Stomach (tissue), 9 donors: ENCODE data around the gene TMEM207. TPM values are rescaled to one million over a fixed set of nuclear protein-coding genes. Genes with fewer than 3 reads are reported as not detected.

ENCODE experiments used
- DNase-seq, 2 donors: peaks; one replicate each; pipeline versions ENCODE4 v3.0.0 to v3.0.0-alpha.2; 2013 to 2019
- H3K27ac ChIP-seq, 5 donors: fragments of 200-600 bp in 4 of 5; sonication (generic) in 4 of 5; one replicate each; pipeline ENCODE4 v1.5.1; 2013 to 2019; ENCODE audit warnings: mild to moderate bottlenecking in 1 of 5, moderate library complexity in 1 of 5
- H3K27me3 ChIP-seq, 3 donors: fragments of 200-600 bp; sonication (generic); one replicate each; pipeline ENCODE4 v1.5.1; 2017 to 2019; ENCODE audit warnings: mixed run types in 1 of 3
- H3K36me3 ChIP-seq, 4 donors: fragments of 200-600 bp; sonication (generic); 1 replicate in 3 of 4; 2 replicates in 1 of 4; pipeline ENCODE4 v1.5.1; 2016 to 2019
- H3K4me1 ChIP-seq, 4 donors: fragments of 200-600 bp; sonication (generic); one replicate each; pipeline ENCODE4 v1.5.1; 2016 to 2019
- H3K4me3 ChIP-seq, 4 donors: fragments of 200-600 bp; sonication (generic) in 3 of 4; one replicate each; pipeline ENCODE4 v1.5.1; 2016 to 2019; ENCODE audit warnings: mild to moderate bottlenecking in 1 of 4
- H3K9me3 ChIP-seq, 4 donors: fragments of 200-600 bp; sonication (generic); one replicate each; pipeline ENCODE4 v1.5.1; 2016 to 2019
- CTCF ChIP-seq, 7 experiments: fragments of 450-650 bp in 4 of 7; fragments of 200-600 bp in 3 of 7; sonication (generic) in 3 of 7; IDR thresholded peaks; one replicate each; pipeline ENCODE4 v1.5.1; 2016 to 2019; ENCODE audit warnings: antibody characterized with exemption in 7 of 7, control low read depth in 2 of 7, mild to moderate bottlenecking in 1 of 7
- EP300 ChIP-seq: sonication (generic); formaldehyde crosslinking; IDR thresholded peaks from one replicate; pipeline ENCODE4 v1.6.1; 2017; ENCODE audit warnings: antibody characterized with exemption
- POLR2A ChIP-seq, 4 donors: fragments of 450-650 bp; IDR thresholded peaks; one replicate each; pipeline ENCODE4 v1.6.1; 2016; ENCODE audit warnings: antibody characterized with exemption in 4 of 4, control low read depth in 2 of 4, mild to moderate bottlenecking in 1 of 4, moderate library complexity in 1 of 4
- POLR2AphosphoS5 ChIP-seq, 3 donors: sonication (generic); formaldehyde crosslinking; IDR thresholded peaks; one replicate each; pipeline ENCODE4 v1.6.1; 2016; ENCODE audit warnings: antibody characterized with exemption in 3 of 3
- WGBS, 5 donors: extraction: QIAGEN DNeasy Blood & Tissue Kit in 3 of 5; methylation state at CpG; one replicate each; pipeline versions ENCODE4 v1.1.5 to v1.1.7; 2013 to 2018; 5-methylcytosine and 5-hydroxymethylcytosine counted together
- intact Hi-C: fragments of 100-400 bp; cut with DNase I; formaldehyde crosslinking; loops from one replicate; pipeline ENCODE4 v1.15.1; 2023; ENCODE audit warnings: low total_unique reads
- polyA plus RNA-seq, 3 donors: library from polyadenylated mRNA; stranded (reverse); fragments of 200-250 nt; gene quantifications; one replicate each; pipeline ENCODE4 v1.2.3, GENCODE V29; 2013
- total RNA-seq, 5 donors: library from RNA; depleted of rRNA; stranded (reverse); fragments of >200 nt; gene quantifications; one replicate each; pipeline versions ENCODE4 v1.1.0 to v1.2.3, GENCODE V29; 2014 to 2016
- donor health status: healthy with polysubstance abuse.
- donor health status: Bipolar disorder and iron deficiency.
- donor health status: healthy.

TMEM207 gene
- total and polyA plus RNA-seq, 8 donors, result not detected

GRCh38 chr3:190495796-190496195 is 46.1 kb upstream of the TMEM207 start:
- WGBS, 5 donors, result 71 to 79% (median 79%) methylated on average over 5 of the region's 5 CpGs
- Histone ChIP-seq H3K4me3 (no peak overlapping the region), H3K9me3 (no peaks in the 10 kb centered on the region), H3K4me1 (no peaks in the 10 kb centered on the region), H3K27me3 (no peaks in the 10 kb centered on the region), H3K36me3 (no peaks in the 10 kb centered on the region), H3K27ac (no peak overlapping the region)
- DNase-seq, result no peak
- intact Hi-C loops, result no loop called here
- no peak for TF ChIP-seq POLR2AphosphoS5 (IDR thresholded peaks at IDR 0.05)
- no peak for TF ChIP-seq EP300
- TF ChIP-seq POLR2A (IDR thresholded peaks at IDR 0.05), result no peak
- TF ChIP-seq CTCF (IDR thresholded peaks at IDR 0.05), result no peak

- TF ChIP-seq POLR2A (IDR thresholded peaks at IDR 0.05) (no peak), POLR2AphosphoS5 (IDR thresholded peaks at IDR 0.05) (no peak), CTCF (IDR thresholded peaks at IDR 0.05) (no peak), EP300 (no peak)
- H3K4me3 ChIP-seq, result no peak overlapping the region
- intact Hi-C loops, result no loop called here
- H3K4me1 ChIP-seq, result no peaks in the 10 kb centered on the region
- no peak overlapping the region for H3K27ac ChIP-seq
- no peaks in the 10 kb centered on the region for H3K9me3 ChIP-seq
- H3K36me3 ChIP-seq, result no peaks in the 10 kb centered on the region
- H3K27me3 ChIP-seq, result no peaks in the 10 kb centered on the region
- no peak for DNase-seq
Observed at GRCh38 chr3:190495354-190495753, 45.7 kb upstream of the TMEM207 start.

GRCh38 chr3:190494907-190495306 is 45.2 kb upstream of the TMEM207 start:
- Histone ChIP-seq H3K4me1 (no peaks in the 10 kb centered on the region), H3K4me3 (no peak overlapping the region), H3K27me3 (no peaks in the 10 kb centered on the region), H3K36me3 (no peaks in the 10 kb centered on the region), H3K9me3 (no peaks in the 10 kb centered on the region), H3K27ac (no peak overlapping the region)
- TF ChIP-seq CTCF (IDR thresholded peaks at IDR 0.05) (no peak), EP300 (no peak)
- intact Hi-C loops, result no loop called here
- no peak for DNase-seq

- H3K4me1 ChIP-seq, result no peaks in the 10 kb centered on the region
- no peak for DNase-seq
- no peak overlapping the region for H3K4me3 ChIP-seq
- intact Hi-C loops, result no loop called here
- no peaks in the 10 kb centered on the region for H3K36me3 ChIP-seq
- 86 to 92% (median 87%) methylated on average over 4 of the region's 4 CpGs for WGBS, 5 donors
- no peaks in the 10 kb centered on the region for H3K9me3 ChIP-seq
- TF ChIP-seq EP300 (no peak), POLR2AphosphoS5 (IDR thresholded peaks at IDR 0.05) (no peak), POLR2A (IDR thresholded peaks at IDR 0.05) (no peak), CTCF (IDR thresholded peaks at IDR 0.05) (no peak)
- H3K27me3 ChIP-seq, result no peaks in the 10 kb centered on the region
- H3K27ac ChIP-seq, result no peak overlapping the region
Observed at GRCh38 chr3:190492966-190493365, 43.3 kb upstream of the TMEM207 start.

GRCh38 chr3:190492129-190492528 is 42.4 kb upstream of the TMEM207 start:
- no peak for TF ChIP-seq EP300
- TF ChIP-seq POLR2AphosphoS5 (IDR thresholded peaks at IDR 0.05), result no peak
- TF ChIP-seq CTCF (IDR thresholded peaks at IDR 0.05), result no peak
- TF ChIP-seq POLR2A (IDR thresholded peaks at IDR 0.05), result no peak
- no peaks in the 10 kb centered on the region for H3K36me3 ChIP-seq
- no peak overlapping the region for H3K27ac ChIP-seq
- H3K9me3 ChIP-seq, result no peaks in the 10 kb centered on the region
- no peaks in the 10 kb centered on the region for H3K4me1 ChIP-seq
- H3K27me3 ChIP-seq, result no peaks in the 10 kb centered on the region
- no peak for DNase-seq
- intact Hi-C loops, result no loop called here
- H3K4me3 ChIP-seq, result no peak overlapping the region
